HepG2 (cell line): ENCODE results near the gene OR1E1. TPM values are rescaled to one million over a fixed set of nuclear protein-coding genes. Genes with fewer than 3 reads are reported as not detected.

ENCODE experiments used
- ATAC-seq: fragments of 200-7000 bp; cut with Tn5 transposase; 3 replicates; pipeline ENCODE4 v1.9.1; 2020; ENCODE audit warnings: mild to moderate bottlenecking, moderate library complexity
- BruUV-seq: library from RNA; stranded (reverse); fragments of 400-500 nt; replicated peaks from 2 replicates; lab custom pipeline; 2021; lab: Mats Ljungman, UMichigan
- CTCF ChIA-PET: fragments of 300-600 bp; formaldehyde crosslinking; extraction: SDS; loops from one replicate; lab custom pipeline; 2021; ENCODE audit warnings: low total read pairs, inconsistent platforms, low intra/inter-chr PET ratio; lab: Yijun Ruan, JAX
- POLR2A ChIA-PET: fragments of 350-600 bp; sonication (Branson Sonifier 250); formaldehyde crosslinking; loops from one replicate; lab custom pipeline; 2020; ENCODE audit warnings: antibody characterized with exemption, inconsistent platforms; lab: Yijun Ruan, JAX
- DNase-seq: peaks from one replicate; pipeline ENCODE4 v3.0.0-alpha.2; 2015; ENCODE audit warnings: low spot score
- FAIRE-seq: peaks from 3 replicates; lab custom pipeline; 2011; peaks lifted over from hg19 to GRCh38; lab: Jason Lieb, UNC
- H2AFZ ChIP-seq: one replicate; pipeline ENCODE4 v1.6.1; 2011; ENCODE audit warnings: low read length, inconsistent platforms
- H3K27ac ChIP-seq: fragments of 300-600 bp; 3 replicates; pipeline ENCODE4 v1.8.0; 2011; ENCODE audit warnings: mixed run types, mild to moderate bottlenecking, mixed read lengths, low read length, inconsistent platforms; ENCODE audit not compliant: insufficient read depth; ENCODE audit errors: extremely low read length
- H3K27me3 ChIP-seq, 2 experiments: fragments of 200-600 bp in 1 of 2; 2 replicates in 1 of 2; 3 replicates in 1 of 2; pipeline versions ENCODE4 v1.6.0 to v1.8.0; 2011; ENCODE audit warnings: low read length in 2 of 2, mild to moderate bottlenecking in 2 of 2, moderate library complexity in 2 of 2, inconsistent platforms in 1 of 2; ENCODE audit not compliant: insufficient read depth in 2 of 2, control insufficient read depth in 1 of 2
- H3K36me3 ChIP-seq, 2 experiments: fragments of 200-600 bp in 1 of 2; replicated peaks in 1 of 2; 2 replicates in 1 of 2; 3 replicates in 1 of 2; pipeline versions ENCODE4 v1.5.1 to v1.8.0; 2011; ENCODE audit warnings: low read length in 2 of 2, inconsistent platforms in 1 of 2; ENCODE audit not compliant: insufficient read depth in 2 of 2, control insufficient read depth in 1 of 2
- H3K4me1 ChIP-seq: 2 replicates; pipeline ENCODE4 v1.5.1; 2012; ENCODE audit warnings: low read length, inconsistent platforms; ENCODE audit not compliant: insufficient read depth
- H3K4me2 ChIP-seq: 2 replicates; pipeline ENCODE4 v1.6.0; 2011; ENCODE audit warnings: low read depth, low read length, inconsistent platforms
- H3K4me3 ChIP-seq, 3 experiments: fragments of 200-600 bp in 1 of 3; sonication (generic), shearing (Covaris generic) in 1 of 3; replicated peaks in 1 of 3; 2 replicates each; pipeline ENCODE4 v1.5.1; 2011 to 2016; ENCODE audit warnings: low read length in 3 of 3, inconsistent platforms in 2 of 3, low read depth in 2 of 3, mild to moderate bottlenecking in 2 of 3, control low read depth in 1 of 3, mixed read lengths in 1 of 3; ENCODE audit not compliant: insufficient read depth in 1 of 3
- H3K79me2 ChIP-seq: one replicate; pipeline ENCODE4 v1.6.1; 2011; ENCODE audit warnings: low read length, inconsistent platforms; ENCODE audit not compliant: insufficient read depth
- H3K9ac ChIP-seq: 2 replicates; pipeline ENCODE4 v1.6.0; 2011; ENCODE audit warnings: mild to moderate bottlenecking, low read depth, low read length, inconsistent platforms; ENCODE audit not compliant: insufficient read depth
- H3K9me3 ChIP-seq: 2 replicates; pipeline ENCODE4 v1.5.1; 2012; ENCODE audit warnings: mild to moderate bottlenecking, low read length
- H4K20me1 ChIP-seq: 2 replicates; pipeline ENCODE4 v1.6.0; 2011; ENCODE audit warnings: inconsistent platforms, mild to moderate bottlenecking, low read length, moderate library complexity; ENCODE audit not compliant: insufficient read depth
- CCAR2 ChIP-seq: fragments of 200-400 bp; formaldehyde crosslinking; optimal IDR thresholded peaks from 2 replicates; pipeline ENCODE3; 2018; ENCODE audit warnings: low read depth, mild to moderate bottlenecking, low read length, moderate library complexity
- CTCF ChIP-seq: sonication (generic); formaldehyde crosslinking; IDR thresholded peaks from 2 replicates; pipeline ENCODE4 v1.5.0; 2020; ENCODE audit warnings: mild to moderate bottlenecking, missing genetic modification reagents, moderate library complexity
- DMAP1 ChIP-seq: IDR thresholded peaks from 2 replicates; pipeline ENCODE4 v1.6.1; 2016
- MNT ChIP-seq: fragments of 450-650 bp; IDR thresholded peaks from 2 replicates; pipeline ENCODE4 v1.6.1; 2016
- STAG1 ChIP-seq: sonication (generic); formaldehyde crosslinking; IDR thresholded peaks from 2 replicates; pipeline ENCODE4 v1.4.0; 2020; ENCODE audit warnings: missing genetic modification reagents
- ZFYVE20 ChIP-seq: sonication (generic); formaldehyde crosslinking; IDR thresholded peaks from 2 replicates; pipeline ENCODE4 v1.8.0; 2023; ENCODE audit warnings: low read depth, mild to moderate bottlenecking, moderate library complexity, missing genetic modification reagents, borderline replicate concordance
- ZMYM3 ChIP-seq: sonication (generic); formaldehyde crosslinking; IDR thresholded peaks from 2 replicates; pipeline ENCODE4 v1.5.1; 2020; ENCODE audit warnings: mild to moderate bottlenecking, missing genetic modification reagents
- ZNF501 ChIP-seq: sonication (generic); formaldehyde crosslinking; IDR thresholded peaks from 2 replicates; pipeline ENCODE4 v1.5.1; 2020; ENCODE audit warnings: mild to moderate bottlenecking, moderate library complexity, missing genetic modification reagents
- ZNF770 ChIP-seq: sonication (generic); formaldehyde crosslinking; IDR thresholded peaks from 2 replicates; pipeline ENCODE4 v1.5.0; 2020; ENCODE audit warnings: mild to moderate bottlenecking, missing genetic modification reagents
- ZSCAN31 ChIP-seq: sonication (generic); formaldehyde crosslinking; IDR thresholded peaks from 2 replicates; pipeline ENCODE4 v1.5.0; 2020; ENCODE audit warnings: low read depth, mild to moderate bottlenecking, missing genetic modification reagents
- WGBS: methylation state at CpG from one replicate; pipeline ENCODE4 v1.1.6; 2017; ENCODE audit warnings: low lambda C conversion rate; 5-methylcytosine and 5-hydroxymethylcytosine counted together
- in situ Hi-C: cut with HindIII; loops from 2 replicates; pipeline ENCODE4 v1.10.0; 2017; ENCODE audit warnings: low pct_unique_long_range_greater_than_20kb; ENCODE audit not compliant: extremely low pct_ligation_motif_present
- intact Hi-C: fragments of 100-400 bp; cut with micrococcal nuclease; formaldehyde crosslinking; loops from one replicate; pipeline ENCODE4 v1.10.0; 2022; ENCODE audit not compliant: unreplicated experiment
- polyA plus RNA-seq, 8 experiments: library from polyadenylated mRNA; depleted of rRNA in 3 of 8; stranded (reverse) in 7 of 8; unstranded in 1 of 8; fragments of >200 nt; fragmentation: Illumina TruSeq in 4 of 8; extraction: Trizol in 4 of 8; gene quantifications; 2 replicates each; pipeline versions ENCODE4 v1.2.1 to v1.2.3, GENCODE V29; 2011 to 2016; ENCODE audit warnings: low read depth in 4 of 8, missing spikeins in 1 of 8, mixed read lengths in 1 of 8; ENCODE audit not compliant: insufficient read depth in 1 of 8
- total RNA-seq, 5 experiments: library from RNA; depleted of rRNA; stranded (reverse); fragments of >200 nt; fragmentation: Illumina TruSeq; extraction: Trizol; gene quantifications; 2 replicates each; pipeline ENCODE4 v1.2.3, GENCODE V29; 2016; ENCODE audit warnings: low read depth in 1 of 5
- TF ChIP-seq, protein P1 (sequence below): sonication (generic); formaldehyde crosslinking; IDR thresholded peaks from 2 replicates; pipeline ENCODE4 v1.4.0; 2020; ENCODE audit warnings: missing genetic modification reagents, borderline replicate concordance

The OR1E1 gene
- total and polyA plus RNA-seq, 2 of the 13 experiments (the other 11 are each of a cell fraction or from before 2014, with no cell fraction given): not detected

- H3K27ac ChIP-seq: no peak overlapping the region
- DNase-seq: peak; percentile 6
- 0% methylated on average over 2 of the region's 2 CpGs for WGBS
- H3K4me3 ChIP-seq: no peak overlapping the region
- no peaks in the 10 kb centered on the region for H4K20me1 ChIP-seq
- CTCF ChIA-PET: no interaction called here
- H3K79me2 ChIP-seq: no peaks in the 10 kb centered on the region
- TF ChIP-seq CTCF (CRISPR knock-in tag): peak; percentile 44
- no peak for TF ChIP-seq ZFYVE20 (CRISPR knock-in tag)
- peak; percentile 45 for TF ChIP-seq STAG1 (CRISPR knock-in tag)
- no peak for TF ChIP-seq ZSCAN31 (CRISPR knock-in tag)
- no peak for TF ChIP-seq DMAP1 (CRISPR knock-in tag)
- no peaks in the 10 kb centered on the region for H3K27me3 ChIP-seq
- no peak overlapping the region for H2AFZ ChIP-seq
- H3K9ac ChIP-seq: no peak overlapping the region
- ATAC-seq: no peak
- intact Hi-C loops: no loop called here
- H3K4me1 ChIP-seq: no peaks in the 10 kb centered on the region
- POLR2A ChIA-PET: no interaction called here
- no TSS peak for BruUV-seq
- H3K9me3 ChIP-seq: no peaks in the 10 kb centered on the region
- no peak for FAIRE-seq
- H3K4me2 ChIP-seq: no peak overlapping the region
- in situ Hi-C loops: no loop called here
- H3K36me3 ChIP-seq: no peaks in the 10 kb centered on the region
Observed at GRCh38 chr17:3447625-3448024, 49.4 kb upstream of the OR1E1 start.

DNA sequence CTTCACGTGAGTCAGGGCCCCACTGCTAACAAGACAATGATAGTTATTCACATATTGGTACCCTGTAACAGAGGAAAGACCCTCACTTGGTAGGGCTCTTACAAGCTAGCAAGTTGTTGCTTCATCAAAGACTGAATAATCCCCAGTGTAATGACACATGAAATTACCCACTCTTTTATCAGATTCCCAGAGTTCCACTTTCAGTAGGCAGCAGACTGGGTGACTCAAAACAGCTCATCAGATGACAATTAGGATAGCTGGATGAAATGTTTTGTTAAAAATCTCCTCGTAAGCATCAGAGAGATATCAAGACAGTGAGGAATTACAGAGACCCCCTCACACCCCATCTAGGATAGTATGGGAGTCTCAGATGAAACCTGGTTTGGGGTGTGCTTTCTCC is 42.2 kb upstream of the OR1E1 start:
- H3K4me3 ChIP-seq: no peak overlapping the region
- in situ Hi-C loops (no loop called here), intact Hi-C loops (no loop called here)
- no peaks in the 10 kb centered on the region for H3K9me3 ChIP-seq
- no peak overlapping the region for H3K27ac ChIP-seq
- H3K4me1 ChIP-seq: no peaks in the 10 kb centered on the region
- no peaks in the 10 kb centered on the region for H3K27me3 ChIP-seq
- ATAC-seq (no peak), FAIRE-seq (no peak), DNase-seq (no peak)
- no TSS peak for BruUV-seq
- WGBS: 0% methylated on average over 2 of the region's 2 CpGs
- no peak overlapping the region for H2AFZ ChIP-seq
- ChIA-PET CTCF (no interaction called here), POLR2A (no interaction called here)
- no peaks in the 10 kb centered on the region for H3K79me2 ChIP-seq
- H3K36me3 ChIP-seq: no peaks in the 10 kb centered on the region
- no peak overlapping the region for H3K4me2 ChIP-seq
- H3K9ac ChIP-seq: no peak overlapping the region
- H4K20me1 ChIP-seq: no peaks in the 10 kb centered on the region; the same call in 1 of the 2 replicates
- TF ChIP-seq CCAR2 (no peak), ZNF770 (CRISPR knock-in tag) (no peak), MNT (no peak), ZNF501 (CRISPR knock-in tag) (no peak), ZMYM3 (CRISPR knock-in tag) (no peak)
- TF ChIP-seq, protein P1, sequence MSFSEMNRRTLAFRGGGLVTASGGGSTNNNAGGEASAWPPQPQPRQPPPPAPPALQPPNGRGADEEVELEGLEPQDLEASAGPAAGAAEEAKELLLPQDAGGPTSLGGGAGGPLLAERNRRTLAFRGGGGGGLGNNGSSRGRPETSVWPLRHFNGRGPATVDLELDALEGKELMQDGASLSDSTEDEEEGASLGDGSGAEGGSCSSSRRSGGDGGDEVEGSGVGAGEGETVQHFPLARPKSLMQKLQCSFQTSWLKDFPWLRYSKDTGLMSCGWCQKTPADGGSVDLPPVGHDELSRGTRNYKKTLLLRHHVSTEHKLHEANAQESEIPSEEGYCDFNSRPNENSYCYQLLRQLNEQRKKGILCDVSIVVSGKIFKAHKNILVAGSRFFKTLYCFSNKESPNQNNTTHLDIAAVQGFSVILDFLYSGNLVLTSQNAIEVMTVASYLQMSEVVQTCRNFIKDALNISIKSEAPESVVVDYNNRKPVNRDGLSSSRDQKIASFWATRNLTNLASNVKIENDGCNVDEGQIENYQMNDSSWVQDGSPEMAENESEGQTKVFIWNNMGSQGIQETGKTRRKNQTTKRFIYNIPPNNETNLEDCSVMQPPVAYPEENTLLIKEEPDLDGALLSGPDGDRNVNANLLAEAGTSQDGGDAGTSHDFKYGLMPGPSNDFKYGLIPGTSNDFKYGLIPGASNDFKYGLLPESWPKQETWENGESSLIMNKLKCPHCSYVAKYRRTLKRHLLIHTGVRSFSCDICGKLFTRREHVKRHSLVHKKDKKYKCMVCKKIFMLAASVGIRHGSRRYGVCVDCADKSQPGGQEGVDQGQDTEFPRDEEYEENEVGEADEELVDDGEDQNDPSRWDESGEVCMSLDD (CRISPR knock-in tag): no peak
